Measurements from ENCODE around the gene ABCC5.
"Not testable (repeated sequence)": the region's sequence is repeated elsewhere in the genome, so short reads cannot be mapped to it uniquely, and the experiment has no call there.

ABCC5 gene

GRCh38 chr3:184017672-184018423, at the start of gene ABCC5:
Gene ABCC5, minus strand, starts transcription at chr3:184017884. Its CDS starts 3,492 bp downstream, at chr3:184014392.
- peak; percentile 98 for DNase-seq (ENCODE audit: low spot score)

- no peak for DNase-seq (ENCODE audit: low spot score)
Observed at GRCh38 chr3:184066211-184066610, 48.5 kb upstream of the ABCC5 start.

GRCh38 chr3:184062637-184063036, 45.0 kb upstream of the ABCC5 start:
- DNase-seq (ENCODE audit: low spot score): no peak

- no peak for DNase-seq (ENCODE audit: low spot score)
Observed at GRCh38 chr3:184059424-184059823, 41.7 kb upstream of the ABCC5 start.

- peak; percentile 63 for DNase-seq (ENCODE audit: low spot score)
Observed at GRCh38 chr3:184058029-184058428, 40.3 kb upstream of the ABCC5 start.

- DNase-seq (ENCODE audit: low spot score): no peak
Observed at GRCh38 chr3:184052767-184053166, 35.1 kb upstream of the ABCC5 start, which contains the start of gene HTR3C. Gene HTR3C, plus strand, starts transcription at chr3:184053047. Its CDS starts 34 bp downstream, at chr3:184053081.

- DNase-seq (ENCODE audit: low spot score): no peak
Observed at GRCh38 chr3:184050217-184050847, 32.6 kb upstream of the ABCC5 start.

GRCh38 chr3:184045995-184046394, 28.3 kb upstream of the ABCC5 start:
- DNase-seq (ENCODE audit: low spot score): no peak

- no peak for DNase-seq (ENCODE audit: low spot score)
Observed at GRCh38 chr3:184042617-184043016, 24.9 kb upstream of the ABCC5 start.

GRCh38 chr3:184040010-184040409, 22.3 kb upstream of the ABCC5 start:
- peak; percentile 60 for DNase-seq (ENCODE audit: low spot score)

- DNase-seq (ENCODE audit: low spot score): no peak
Observed at GRCh38 chr3:184039414-184039813, 21.7 kb upstream of the ABCC5 start.

GRCh38 chr3:184038307-184038706, 20.6 kb upstream of the ABCC5 start:
- DNase-seq (ENCODE audit: low spot score): not testable (repeated sequence)

- no peak for DNase-seq (ENCODE audit: low spot score)
Observed at GRCh38 chr3:184037816-184038215, 20.1 kb upstream of the ABCC5 start.

GRCh38 chr3:184031187-184031792, 13.6 kb upstream of the ABCC5 start, which contains the start of gene HTR3D:
Gene HTR3D, plus strand, starts transcription at chr3:184031742. Its CDS starts 0 bp downstream, at chr3:184031742.
- DNase-seq (ENCODE audit: low spot score): no peak

GRCh38 chr3:184030536-184030935, 12.9 kb upstream of the ABCC5 start:
- DNase-seq (ENCODE audit: low spot score): no peak

GRCh38 chr3:184029443-184029842, 11.8 kb upstream of the ABCC5 start:
- DNase-seq (ENCODE audit: low spot score): no peak

- DNase-seq (ENCODE audit: low spot score): not testable (repeated sequence)
Observed at GRCh38 chr3:184028275-184028890, 10.7 kb upstream of the ABCC5 start.

- DNase-seq (ENCODE audit: low spot score): not testable (repeated sequence)
Observed at GRCh38 chr3:184025256-184025655, 7.6 kb upstream of the ABCC5 start.

GRCh38 chr3:184022323-184022722, 4.6 kb upstream of the ABCC5 start:
- no peak for DNase-seq (ENCODE audit: low spot score)

- DNase-seq (ENCODE audit: low spot score): no peak
Observed at GRCh38 chr3:184018424-184018973, 815 bp upstream of the ABCC5 start.

GRCh38 chr3:184016811-184017671, 643 bp downstream of the ABCC5 start:
- DNase-seq (ENCODE audit: low spot score): peak; percentile 94
